Urinary bladder (tissue), 4 donors: ENCODE measurements around the gene IMMP2L. TPM values are rescaled to one million over a fixed set of nuclear protein-coding genes. Genes with fewer than 3 reads are reported as not detected.
"Not testable (repeated sequence)": the region's sequence is repeated elsewhere in the genome, so short reads cannot be mapped to it uniquely, and the experiment has no call there.

Experiments
- DNase-seq: peaks from one replicate; pipeline ENCODE4 v3.0.0-alpha.2; 2015; ENCODE audit errors: extremely low spot score
- H3K27ac ChIP-seq: one replicate; pipeline ENCODE4 v1.5.1; 2013; ENCODE audit warnings: low read depth, mild to moderate bottlenecking, moderate library complexity
- H3K36me3 ChIP-seq: one replicate; pipeline ENCODE4 v1.6.1; 2013; ENCODE audit warnings: mild to moderate bottlenecking, moderate library complexity; ENCODE audit not compliant: insufficient read depth
- H3K4me1 ChIP-seq: one replicate; pipeline ENCODE4 v1.6.1; 2013; ENCODE audit warnings: mild to moderate bottlenecking, moderate library complexity; ENCODE audit not compliant: insufficient read depth
- H3K4me3 ChIP-seq: one replicate; pipeline ENCODE4 v1.5.1; 2013; ENCODE audit warnings: low read depth, low read length
- WGBS: extraction: QIAGEN DNeasy Blood & Tissue Kit; methylation state at CpG from one replicate; pipeline ENCODE4 v1.1.7; 2013; 5-methylcytosine and 5-hydroxymethylcytosine counted together
- polyA plus RNA-seq: library from polyadenylated mRNA; stranded (reverse); fragments of 200-250 nt; gene quantifications from one replicate; pipeline ENCODE4 v1.2.3, GENCODE V29; 2013
- total RNA-seq: library from RNA; depleted of rRNA; stranded (reverse); fragments of >200 nt; gene quantifications from one replicate; pipeline ENCODE4 v1.2.3, GENCODE V29; 2014
- donor health status: healthy with polysubstance abuse.
- donor health status: healthy.

Gene IMMP2L
- total and polyA plus RNA-seq, 2 donors: 22.4 to 26.2 TPM

- Histone ChIP-seq H3K36me3 (no peaks in the 10 kb centered on the region), H3K4me1 (no peaks in the 10 kb centered on the region), H3K4me3 (no peak overlapping the region), H3K27ac (no peak overlapping the region)
- DNase-seq: no peak
- 78% methylated on average over 3 of the region's 3 CpGs for WGBS
These were observed 488.1 kb downstream of the IMMP2L start for GRCh38 chr7:111074071-111074747.

DNA sequence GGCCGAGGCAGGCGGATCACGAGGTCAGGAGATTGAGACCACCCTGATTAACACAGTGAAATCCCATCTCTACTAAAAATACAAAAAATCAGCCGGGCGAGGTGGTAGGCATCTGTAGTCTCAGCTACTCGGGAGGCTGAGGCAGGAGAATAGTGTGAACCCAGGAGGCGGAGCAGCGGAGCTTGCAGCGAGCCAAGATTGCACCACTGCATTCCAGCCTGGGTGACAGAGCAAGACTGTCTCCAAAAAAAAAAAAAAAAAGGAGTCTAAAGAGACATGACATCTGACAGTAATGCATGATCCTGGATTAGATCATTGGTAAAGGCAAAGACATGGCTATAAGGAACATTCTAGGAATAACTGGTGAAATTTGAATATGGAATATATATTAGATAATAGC, 489.6 kb downstream of the IMMP2L start:
- not testable (repeated sequence) for H3K4me1 ChIP-seq, H3K4me3 ChIP-seq, DNase-seq, H3K36me3 ChIP-seq, H3K27ac ChIP-seq
- WGBS: 95% methylated on average over 9 of the region's 9 CpGs

DNA sequence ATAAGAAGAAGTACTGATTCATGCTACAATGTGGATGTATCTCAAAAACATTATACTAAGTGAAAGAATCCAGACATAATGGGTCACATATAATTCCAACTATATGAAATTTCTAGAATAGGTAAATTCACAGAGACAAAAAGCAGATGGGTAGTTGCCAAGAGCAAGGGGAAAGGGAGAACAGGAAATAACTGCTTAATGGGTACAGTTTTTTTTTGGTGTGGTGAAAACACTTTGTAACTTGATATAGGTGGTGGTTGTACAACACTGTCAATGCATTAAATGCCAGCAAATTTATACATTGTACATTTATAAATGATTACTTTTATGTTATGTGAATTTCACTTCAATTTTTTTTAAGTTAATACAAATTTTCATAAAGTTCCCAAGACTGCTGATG, 490.7 kb downstream of the IMMP2L start:
- Histone ChIP-seq H3K4me1 (no peaks in the 10 kb centered on the region), H3K36me3 (no peaks in the 10 kb centered on the region), H3K4me3 (no peak overlapping the region), H3K27ac (no peak overlapping the region)
- no peak for DNase-seq

- Histone ChIP-seq H3K4me1 (no peaks in the 10 kb centered on the region), H3K36me3 (no peaks in the 10 kb centered on the region), H3K27ac (no peak overlapping the region), H3K4me3 (no peak overlapping the region)
- 81% methylated on average over 2 of the region's 2 CpGs for WGBS
- no peak for DNase-seq
These were observed 493.7 kb downstream of the IMMP2L start for GRCh38 chr7:111068618-111069017.

- H3K4me1 ChIP-seq: no peaks in the 10 kb centered on the region
- 91% methylated on average over 2 of the region's 2 CpGs for WGBS
- no peak overlapping the region for H3K4me3 ChIP-seq
- H3K27ac ChIP-seq: no peak overlapping the region
- DNase-seq: no peak
- no peaks in the 10 kb centered on the region for H3K36me3 ChIP-seq
These were observed 494.6 kb downstream of the IMMP2L start for GRCh38 chr7:111067682-111068081.

DNA sequence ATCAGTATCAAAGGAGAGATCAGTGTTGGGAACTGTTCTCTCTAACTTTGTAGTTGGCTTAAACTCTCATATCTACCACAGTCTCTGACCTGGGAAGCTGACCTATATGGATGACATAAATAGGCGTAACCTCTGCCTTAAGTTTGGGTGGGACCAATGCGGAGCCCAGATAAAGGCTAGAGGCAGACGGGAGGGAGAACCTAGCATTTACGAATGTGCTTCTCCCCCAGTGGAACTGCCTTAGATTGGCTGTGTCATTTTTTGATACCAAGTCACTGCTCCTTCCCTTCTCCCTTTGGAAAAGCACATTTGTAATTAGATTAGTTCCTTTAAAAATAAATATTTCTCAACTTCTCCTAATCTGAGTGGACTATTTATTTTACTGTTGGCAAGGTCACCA, 495.0 kb downstream of the IMMP2L start:
- H3K4me3 ChIP-seq: no peak overlapping the region
- H3K4me1 ChIP-seq: no peaks in the 10 kb centered on the region
- DNase-seq: no peak
- no peaks in the 10 kb centered on the region for H3K36me3 ChIP-seq
- no peak overlapping the region for H3K27ac ChIP-seq
- 97% methylated on average over 4 of the region's 4 CpGs for WGBS

GRCh38 chr7:111063166-111063565, 499.1 kb downstream of the IMMP2L start:
- Histone ChIP-seq H3K27ac (no peak overlapping the region), H3K4me3 (no peak overlapping the region), H3K36me3 (no peaks in the 10 kb centered on the region), H3K4me1 (no peaks in the 10 kb centered on the region)
- no peak for DNase-seq
- WGBS: 98% methylated on average over 1 of the region's 1 CpG

DNA sequence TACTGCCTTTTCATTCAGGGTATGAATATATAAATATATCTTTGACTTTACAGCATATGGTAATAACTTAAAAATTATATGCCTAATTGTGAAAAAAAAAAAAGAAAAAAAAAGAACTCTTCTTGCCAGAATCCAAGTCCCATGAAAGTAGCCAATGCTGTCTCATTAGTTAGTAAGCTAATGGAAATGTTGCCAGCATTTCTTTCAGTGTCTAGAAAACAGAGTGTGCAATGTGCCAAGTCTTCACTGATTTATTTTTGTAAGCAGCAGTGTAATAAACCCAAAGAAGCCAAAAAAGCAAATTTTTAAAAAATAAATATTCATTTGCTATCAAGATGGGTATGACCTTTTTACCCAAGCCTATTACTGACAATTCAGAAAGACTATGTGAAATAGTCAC, 502.5 kb downstream of the IMMP2L start:
- no peaks in the 10 kb centered on the region for H3K4me1 ChIP-seq
- DNase-seq: no peak

GRCh38 chr7:111057066-111057465, 505.2 kb downstream of the IMMP2L start:
- 97% methylated on average over 4 of the region's 4 CpGs for WGBS
- H3K4me3 ChIP-seq: no peak overlapping the region
- DNase-seq: no peak
- no peak overlapping the region for H3K27ac ChIP-seq
- no peaks in the 10 kb centered on the region for H3K4me1 ChIP-seq
- H3K36me3 ChIP-seq: no peaks in the 10 kb centered on the region

More for the DNA sequence above, 502.5 kb downstream of the IMMP2L start:
- H3K4me3 ChIP-seq: no peak overlapping the region
- no peaks in the 10 kb centered on the region for H3K36me3 ChIP-seq
- H3K27ac ChIP-seq: no peak overlapping the region

GRCh38 chr7:111056371-111056770, 505.9 kb downstream of the IMMP2L start:
- Histone ChIP-seq H3K36me3 (no peaks in the 10 kb centered on the region), H3K27ac (no peak overlapping the region), H3K4me3 (no peak overlapping the region), H3K4me1 (no peaks in the 10 kb centered on the region)
- 96% methylated on average over 2 of the region's 2 CpGs for WGBS
- DNase-seq: no peak

DNA sequence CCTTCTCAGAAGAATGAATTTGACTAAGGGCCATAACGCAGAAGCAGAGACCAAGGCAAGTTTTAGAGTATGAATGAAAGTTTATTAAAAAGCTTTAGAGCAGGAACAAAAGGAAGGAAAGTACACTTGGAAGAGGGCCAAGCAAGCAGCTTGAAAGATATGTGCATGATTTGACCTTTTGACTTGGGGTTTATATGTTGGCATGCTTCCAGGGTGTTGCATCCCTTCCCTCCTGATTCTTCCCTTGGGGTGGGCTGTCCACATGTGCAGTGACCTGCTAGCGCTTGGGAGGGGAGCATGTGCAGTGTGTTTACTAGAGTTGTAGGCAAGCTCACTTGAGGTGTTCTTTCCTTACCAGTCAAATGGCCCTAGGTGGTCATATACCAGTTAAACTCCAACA, 509.3 kb downstream of the IMMP2L start:
- WGBS: 89% methylated on average over 2 of the region's 2 CpGs
- Histone ChIP-seq H3K4me1 (no peaks in the 10 kb centered on the region), H3K4me3 (no peak overlapping the region), H3K36me3 (no peaks in the 10 kb centered on the region), H3K27ac (no peak overlapping the region)
- no peak for DNase-seq

- no peak for DNase-seq
- no peak overlapping the region for H3K4me3 ChIP-seq
- no peaks in the 10 kb centered on the region for H3K36me3 ChIP-seq
- 100% methylated on average over 1 of the region's 1 CpG for WGBS
- no peaks in the 10 kb centered on the region for H3K4me1 ChIP-seq
- H3K27ac ChIP-seq: no peak overlapping the region
These were observed 510.5 kb downstream of the IMMP2L start for GRCh38 chr7:111051832-111052231.

- Histone ChIP-seq H3K36me3 (no peaks in the 10 kb centered on the region), H3K4me3 (no peak overlapping the region), H3K4me1 (no peaks in the 10 kb centered on the region), H3K27ac (no peak overlapping the region)
- 81% methylated on average over 2 of the region's 2 CpGs for WGBS
- DNase-seq: no peak
These were observed 511.3 kb downstream of the IMMP2L start for GRCh38 chr7:111050875-111051416.

DNA sequence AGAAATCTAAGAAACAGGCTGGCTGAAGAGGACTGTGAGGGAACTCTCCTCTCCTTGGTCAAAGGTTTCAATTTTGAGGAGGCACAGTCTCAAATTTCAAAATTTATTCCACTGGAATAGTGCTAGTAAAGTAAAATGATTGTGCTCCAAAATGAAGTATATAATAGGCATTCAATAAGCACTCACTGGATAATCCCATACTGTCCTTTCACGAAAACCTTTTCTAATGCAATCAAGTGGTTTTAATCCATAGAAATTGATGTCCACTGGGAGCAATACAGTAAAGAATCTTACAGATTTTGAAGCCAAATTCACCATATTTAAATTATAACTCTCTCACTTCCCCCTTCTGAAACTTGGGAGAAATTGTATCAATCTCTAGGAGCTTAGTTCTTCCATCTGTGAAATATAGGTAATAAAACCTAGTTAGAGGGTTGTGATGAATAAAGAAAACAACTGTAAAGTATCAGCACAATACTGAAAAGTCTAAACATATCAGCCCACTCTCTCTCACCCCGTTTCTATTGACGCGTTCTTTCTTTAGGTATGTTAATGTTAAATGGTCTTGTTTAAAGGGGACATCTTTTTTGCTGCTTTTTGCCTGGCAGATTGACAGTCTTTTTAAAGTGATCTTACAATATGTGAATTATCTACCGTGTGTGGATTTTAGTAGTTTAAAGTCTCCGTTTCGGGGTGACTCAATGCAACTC, 512.2 kb downstream of the IMMP2L start:
- no peaks in the 10 kb centered on the region for H3K4me1 ChIP-seq
- WGBS: 78% methylated on average over 7 of the region's 7 CpGs
- DNase-seq: no peak

More for the DNA sequence above, 512.2 kb downstream of the IMMP2L start:
- Histone ChIP-seq H3K27ac (no peak overlapping the region), H3K36me3 (no peaks in the 10 kb centered on the region), H3K4me3 (no peak overlapping the region)
